HEK293 (cell line): Measurements from ENCODE around the gene RIPPLY2.

Source experiments
- CTCF ChIA-PET: fragments of 350-600 bp; formaldehyde crosslinking; extraction: SDS; loops from one replicate; lab custom pipeline; 2021; ENCODE audit warnings: antibody characterized with exemption; lab: Yijun Ruan, JAX
- POLR2A ChIA-PET: fragments of 300-600 bp; formaldehyde crosslinking; extraction: SDS; loops from one replicate; lab custom pipeline; 2020; ENCODE audit warnings: antibody characterized with exemption, inconsistent platforms; lab: Yijun Ruan, JAX
- H3K27ac ChIP-seq: fragments of 200-500 bp; sonication (Bioruptor generic); 2 replicates; pipeline ENCODE4 v1.5.1; 2014; ENCODE audit warnings: low read depth, low read length, control low read depth, inconsistent platforms; ENCODE audit errors: extremely low read depth
- H3K36me3 ChIP-seq, 2 experiments: fragments of 200-500 bp in 1 of 2; sonication (Bioruptor generic) in 1 of 2; 1 replicate in 1 of 2; 2 replicates in 1 of 2; pipeline ENCODE4 v1.5.1; 2014 to 2017; ENCODE audit warnings: inconsistent platforms in 2 of 2, low read length in 2 of 2; ENCODE audit not compliant: control insufficient read depth in 2 of 2, insufficient read depth in 1 of 2
- H3K4me1 ChIP-seq: fragments of 200-500 bp; sonication (Bioruptor generic); 2 replicates; pipeline ENCODE4 v1.5.1; 2014; ENCODE audit warnings: mild to moderate bottlenecking, low read length, inconsistent platforms; ENCODE audit not compliant: control insufficient read depth, insufficient read depth
- H3K4me3 ChIP-seq: 2 replicates; pipeline ENCODE4 v1.5.1; 2011; ENCODE audit warnings: low read depth, mild to moderate bottlenecking, control low read depth, low read length, moderate library complexity
- H3K9me3 ChIP-seq: fragments of 200-500 bp; sonication (Bioruptor generic); 2 replicates; pipeline ENCODE4 v1.5.1; 2014; ENCODE audit warnings: low read depth, low read length, inconsistent platforms; ENCODE audit not compliant: control insufficient read depth, insufficient read depth
- HOXC10 ChIP-seq: sonication (generic); formaldehyde crosslinking; IDR thresholded peaks from 2 replicates; pipeline ENCODE4 v1.8.1; 2023; ENCODE audit warnings: mild to moderate bottlenecking, missing genetic modification reagents
- SETDB1 ChIP-seq: IDR thresholded peaks from one replicate; pipeline ENCODE4 v1.6.1; 2017; ENCODE audit warnings: mild to moderate bottlenecking, low read length, moderate library complexity, mixed read lengths; ENCODE audit not compliant: insufficient read length
- ZFP41 ChIP-seq: fragments of 450-650 bp; formaldehyde crosslinking; IDR thresholded peaks from 2 replicates; pipeline ENCODE4 v1.5.1; 2016; ENCODE audit warnings: missing biosample characterization, missing genetic modification characterization, borderline replicate concordance
- ZFP69B ChIP-seq: fragments of 450-650 bp; formaldehyde crosslinking; IDR thresholded peaks from 2 replicates; pipeline ENCODE4 v1.5.1; 2016; ENCODE audit warnings: missing biosample characterization, missing genetic modification characterization
- ZNF157 ChIP-seq: fragments of 450-650 bp; formaldehyde crosslinking; IDR thresholded peaks from 2 replicates; pipeline ENCODE4 v1.5.1; 2016; ENCODE audit warnings: missing biosample characterization, missing genetic modification characterization
- ZNF202 ChIP-seq: fragments of 450-650 bp; formaldehyde crosslinking; IDR thresholded peaks from 2 replicates; pipeline ENCODE4 v1.5.1; 2016; ENCODE audit warnings: missing biosample characterization, missing genetic modification characterization, borderline replicate concordance
- ZNF311 ChIP-seq: fragments of 450-650 bp; formaldehyde crosslinking; IDR thresholded peaks from 2 replicates; pipeline ENCODE4 v1.5.1; 2017; ENCODE audit warnings: missing biosample characterization, missing genetic modification characterization, borderline replicate concordance
- ZNF600 ChIP-seq: fragments of 450-650 bp; formaldehyde crosslinking; IDR thresholded peaks from 2 replicates; pipeline ENCODE4 v1.5.1; 2016; ENCODE audit warnings: missing biosample characterization, missing genetic modification characterization
- ZNF707 ChIP-seq: fragments of 450-650 bp; formaldehyde crosslinking; IDR thresholded peaks from 2 replicates; pipeline ENCODE4 v1.5.1; 2016; ENCODE audit warnings: missing biosample characterization, missing genetic modification characterization
- TF ChIP-seq, protein P1 (sequence below): fragments of 450-650 bp; formaldehyde crosslinking; IDR thresholded peaks from 2 replicates; pipeline ENCODE4 v1.5.1; 2016; ENCODE audit warnings: missing biosample characterization, missing genetic modification characterization
- TF ChIP-seq, protein P2 (sequence below): fragments of 450-650 bp; formaldehyde crosslinking; IDR thresholded peaks from 2 replicates; pipeline ENCODE4 v1.5.1; 2016; ENCODE audit warnings: missing biosample characterization, missing genetic modification characterization
- TF ChIP-seq, protein P3 (sequence below): fragments of 450-650 bp; formaldehyde crosslinking; IDR thresholded peaks from 2 replicates; pipeline ENCODE4 v1.5.1; 2016; ENCODE audit warnings: missing biosample characterization, missing genetic modification characterization
- TF ChIP-seq, protein P4 (sequence below): fragments of 450-650 bp; formaldehyde crosslinking; IDR thresholded peaks from 2 replicates; pipeline ENCODE4 v1.5.1; 2016; ENCODE audit warnings: missing biosample characterization, missing genetic modification characterization

RIPPLY2 gene

DNA sequence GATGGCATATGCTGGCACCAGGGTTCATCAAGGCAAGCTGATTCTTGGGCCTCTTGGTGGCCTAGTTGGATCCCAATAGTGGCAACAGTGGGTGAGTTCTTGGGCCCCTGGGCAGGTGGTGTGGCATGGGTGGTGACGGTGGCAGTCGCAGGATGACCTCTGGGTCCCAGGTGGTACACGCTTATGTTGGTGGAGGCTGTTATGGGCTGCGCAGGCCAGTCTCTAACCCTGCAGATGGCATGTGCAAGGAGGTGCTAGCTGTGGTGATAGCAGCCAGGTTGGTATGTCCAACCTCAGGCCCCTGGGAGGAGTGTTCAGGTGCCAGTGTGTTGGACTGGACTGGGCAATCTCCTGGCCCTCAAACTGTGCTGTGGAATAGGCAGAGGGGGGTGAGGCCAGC, 52.5 kb downstream of the RIPPLY2 start:
- CTCF ChIA-PET = no interaction called here
- POLR2A ChIA-PET = interaction anchor here (0.5 kb wide), 1 partner anchor 212 kb away, joined by 3 read pairs; no protein-coding TSS in a partner anchor
- no peak overlapping the region for H3K27ac ChIP-seq
- no peak overlapping the region for H3K4me3 ChIP-seq
- no peaks in the 10 kb centered on the region for H3K36me3 ChIP-seq
- TF ChIP-seq, protein P1, sequence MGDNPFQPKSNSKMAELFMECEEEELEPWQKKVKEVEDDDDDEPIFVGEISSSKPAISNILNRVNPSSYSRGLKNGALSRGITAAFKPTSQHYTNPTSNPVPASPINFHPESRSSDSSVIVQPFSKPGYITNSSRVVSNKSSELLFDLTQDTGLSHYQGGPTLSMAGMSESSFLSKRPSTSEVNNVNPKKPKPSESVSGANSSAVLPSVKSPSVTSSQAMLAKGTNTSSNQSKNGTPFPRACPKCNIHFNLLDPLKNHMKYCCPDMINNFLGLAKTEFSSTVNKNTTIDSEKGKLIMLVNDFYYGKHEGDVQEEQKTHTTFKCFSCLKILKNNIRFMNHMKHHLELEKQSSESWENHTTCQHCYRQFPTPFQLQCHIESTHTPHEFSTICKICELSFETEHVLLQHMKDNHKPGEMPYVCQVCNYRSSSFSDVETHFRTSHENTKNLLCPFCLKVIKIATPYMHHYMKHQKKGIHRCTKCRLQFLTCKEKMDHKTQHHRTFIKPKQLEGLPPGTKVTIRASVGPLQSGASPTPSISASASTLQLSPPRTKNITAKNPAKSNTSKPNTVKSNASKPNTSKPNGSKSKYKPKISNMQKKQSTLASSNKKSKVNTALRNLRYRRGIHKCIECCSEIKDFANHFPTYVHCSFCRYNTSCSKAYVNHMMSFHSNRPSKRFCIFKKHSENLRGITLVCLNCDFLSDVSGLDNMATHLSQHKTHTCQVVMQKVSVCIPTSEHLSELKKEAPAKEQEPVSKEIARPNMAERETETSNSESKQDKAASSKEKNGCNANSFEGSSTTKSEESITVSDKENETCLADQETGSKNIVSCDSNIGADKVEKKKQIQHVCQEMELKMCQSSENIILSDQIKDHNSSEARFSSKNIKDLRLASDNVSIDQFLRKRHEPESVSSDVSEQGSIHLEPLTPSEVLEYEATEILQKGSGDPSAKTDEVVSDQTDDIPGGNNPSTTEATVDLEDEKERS (tag by site-specific recombination) = no peak
- TF ChIP-seq ZFP41 (tag by site-specific recombination) = no peak
- TF ChIP-seq, protein P2, sequence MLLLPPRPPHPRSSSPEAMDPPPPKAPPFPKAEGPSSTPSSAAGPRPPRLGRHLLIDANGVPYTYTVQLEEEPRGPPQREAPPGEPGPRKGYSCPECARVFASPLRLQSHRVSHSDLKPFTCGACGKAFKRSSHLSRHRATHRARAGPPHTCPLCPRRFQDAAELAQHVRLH (tag by site-specific recombination) = no peak
- no peak for TF ChIP-seq ZNF157
- TF ChIP-seq ZNF311 = no peak
- TF ChIP-seq HOXC10 (CRISPR knock-in tag) = no peak
- no peak for TF ChIP-seq ZFP69B (tag by site-specific recombination)
- TF ChIP-seq, protein P3, sequence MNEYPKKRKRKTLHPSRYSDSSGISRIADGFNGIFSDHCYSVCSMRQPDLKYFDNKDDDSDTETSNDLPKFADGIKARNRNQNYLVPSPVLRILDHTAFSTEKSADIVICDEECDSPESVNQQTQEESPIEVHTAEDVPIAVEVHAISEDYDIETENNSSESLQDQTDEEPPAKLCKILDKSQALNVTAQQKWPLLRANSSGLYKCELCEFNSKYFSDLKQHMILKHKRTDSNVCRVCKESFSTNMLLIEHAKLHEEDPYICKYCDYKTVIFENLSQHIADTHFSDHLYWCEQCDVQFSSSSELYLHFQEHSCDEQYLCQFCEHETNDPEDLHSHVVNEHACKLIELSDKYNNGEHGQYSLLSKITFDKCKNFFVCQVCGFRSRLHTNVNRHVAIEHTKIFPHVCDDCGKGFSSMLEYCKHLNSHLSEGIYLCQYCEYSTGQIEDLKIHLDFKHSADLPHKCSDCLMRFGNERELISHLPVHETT (tag by site-specific recombination) = no peak
- no peak for TF ChIP-seq SETDB1
- no peak for TF ChIP-seq ZNF600 (tag by site-specific recombination)
- no peak for TF ChIP-seq ZNF707 (tag by site-specific recombination)
- TF ChIP-seq, protein P4, sequence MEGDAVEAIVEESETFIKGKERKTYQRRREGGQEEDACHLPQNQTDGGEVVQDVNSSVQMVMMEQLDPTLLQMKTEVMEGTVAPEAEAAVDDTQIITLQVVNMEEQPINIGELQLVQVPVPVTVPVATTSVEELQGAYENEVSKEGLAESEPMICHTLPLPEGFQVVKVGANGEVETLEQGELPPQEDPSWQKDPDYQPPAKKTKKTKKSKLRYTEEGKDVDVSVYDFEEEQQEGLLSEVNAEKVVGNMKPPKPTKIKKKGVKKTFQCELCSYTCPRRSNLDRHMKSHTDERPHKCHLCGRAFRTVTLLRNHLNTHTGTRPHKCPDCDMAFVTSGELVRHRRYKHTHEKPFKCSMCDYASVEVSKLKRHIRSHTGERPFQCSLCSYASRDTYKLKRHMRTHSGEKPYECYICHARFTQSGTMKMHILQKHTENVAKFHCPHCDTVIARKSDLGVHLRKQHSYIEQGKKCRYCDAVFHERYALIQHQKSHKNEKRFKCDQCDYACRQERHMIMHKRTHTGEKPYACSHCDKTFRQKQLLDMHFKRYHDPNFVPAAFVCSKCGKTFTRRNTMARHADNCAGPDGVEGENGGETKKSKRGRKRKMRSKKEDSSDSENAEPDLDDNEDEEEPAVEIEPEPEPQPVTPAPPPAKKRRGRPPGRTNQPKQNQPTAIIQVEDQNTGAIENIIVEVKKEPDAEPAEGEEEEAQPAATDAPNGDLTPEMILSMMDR (tag by site-specific recombination) = no peak
- TF ChIP-seq ZNF202 (tag by site-specific recombination) = no peak
- no peaks in the 10 kb centered on the region for H3K9me3 ChIP-seq
- no peaks in the 10 kb centered on the region for H3K4me1 ChIP-seq
